Measurements from ENCODE around the gene SCAF11. TPM values are rescaled to one million over a fixed set of nuclear protein-coding genes. Genes with fewer than 3 reads are reported as not detected.
"Not testable (repeated sequence)": the region's sequence is repeated elsewhere in the genome, so short reads cannot be mapped to it uniquely, and the experiment has no call there.

Gene SCAF11
- total RNA-seq (100 to 1,000 TPM; 149 to 184 (median 163) TPM), total RNA-seq (175 to 401 (median 268) reads per million in 29 experiments)
- total RNA-seq (2013), result 197 TPM

DNA sequence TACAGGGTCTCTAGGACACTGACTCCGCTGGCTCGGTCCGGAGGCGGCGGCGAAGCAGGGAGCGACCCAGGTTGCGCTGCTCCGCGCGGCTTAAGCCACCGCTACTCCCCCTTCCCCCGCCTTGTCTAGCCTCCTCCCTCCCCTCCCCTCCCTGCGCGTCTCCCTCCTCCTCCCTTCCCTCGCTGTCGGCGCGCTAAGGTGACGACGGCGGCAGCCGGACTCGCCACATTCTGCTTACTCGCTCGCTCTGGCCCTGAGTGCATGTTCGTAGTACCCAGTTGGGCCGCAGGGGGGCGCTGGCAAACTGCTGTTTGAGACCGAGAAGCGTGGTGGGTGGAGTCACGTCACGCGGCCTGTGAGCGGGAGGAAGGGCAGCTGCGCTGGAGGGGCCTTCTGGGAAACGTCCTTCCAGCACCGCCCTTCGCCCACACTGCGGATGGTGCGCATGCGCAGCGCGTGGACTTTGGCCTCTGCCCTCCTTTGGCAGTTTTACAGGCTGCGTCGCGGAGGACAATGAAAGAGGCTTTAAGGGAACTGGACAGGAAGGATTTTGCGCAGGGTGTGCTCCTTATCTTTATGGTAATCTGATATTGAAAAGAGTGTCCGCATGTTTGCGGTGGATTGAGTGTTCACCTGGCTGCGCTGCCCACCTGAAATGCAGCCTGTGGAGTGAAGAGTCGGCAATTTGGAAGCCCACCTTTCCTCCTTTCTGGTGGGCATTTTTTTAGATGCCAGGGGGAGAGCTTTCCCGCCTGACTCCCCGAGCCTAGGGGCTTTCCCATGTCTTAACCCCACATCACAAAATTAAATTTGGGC is at the start of gene SCAF11:
Gene SCAF11 (minus strand): TSS at position 107 of the 816 bp plus-strand sequence. CDS start 26,407 bp downstream, outside the sequence.
- H3K4me3 Mint-ChIP-seq, result peak within 1 kb of the TSS; percentile 86 to 97 (median 97)
- Histone ChIP-seq H3K27me3 (replicated peaks in 1 of 2; ENCODE audit: control insufficient read depth in 2 of 2, extremely low read depth in 1 of 2, insufficient read depth in 2 of 2, low read length in 1 of 2) (no peaks in the 10 kb centered on the region), H3K4me1 (ENCODE audit: control insufficient read depth in 1 of 2, extremely low read depth in 1 of 2, insufficient read depth in 2 of 2, low read length in 2 of 2) (peaks cover 13 to 26% of the 10 kb centered on the region in 2 experiments), H3K27ac (ENCODE audit: low read length) (peak within 1 kb of the TSS; percentile 99), H3K36me3 (ENCODE audit: control insufficient read depth in 2 of 2, extremely low read depth in 1 of 2, insufficient read depth in 1 of 2, low read length in 1 of 2) (peaks cover 0 to 3% of the 10 kb centered on the region in 2 donors), H3K4me3 (ENCODE audit: control insufficient read depth in 1 of 2, extremely low read depth in 1 of 2, low read length in 1 of 2) (peak within 1 kb of the TSS; percentile 96 to 99), H3K9me3 (no peaks in the 10 kb centered on the region)
- peaks cover 48 to 52% (median 49%) of the 10 kb centered on the region in 3 donors for H3K4me1 Mint-ChIP-seq
- H3K9me3 Mint-ChIP-seq, result no peaks in the 10 kb centered on the region
- DNase-seq, result peak; percentile 100
- peak; percentile 76 to 91 (median 79) for ATAC-seq (replicated peaks in 1 of 4)
- ChIA-PET CTCF (interaction anchor here (0.7 to 1.5 kb wide), 7 partner anchors 10 to 278 kb away, joined by 3 to 6 read pairs (median 5); partner anchors contain the start of gene SLC38A1 (in 1 of the 2)), POLR2A (interaction anchor here (0.5 to 0.7 kb wide), 6 partner anchors 79 to 625 kb away, joined by 3 to 10 read pairs (median 5); no protein-coding TSS in a partner anchor)
- no peaks in the 10 kb centered on the region for H3K27me3 Mint-ChIP-seq
- H3K27ac Mint-ChIP-seq, result peak within 1 kb of the TSS; percentile 98 to 99
- H3K36me3 Mint-ChIP-seq, result peaks cover 17% of the 10 kb centered on the region
- under 1% methylated on average over 47 of the region's 54 CpGs for WGBS (ENCODE audit: insufficient coverage)

- H3K4me1 Mint-ChIP-seq, H3K36me3 Mint-ChIP-seq: not testable (repeated sequence)
- 0% methylated on average over 1 of the region's 4 CpGs for WGBS (ENCODE audit: insufficient coverage)
Measured at GRCh38 chr12:46037066-46037465, 46.7 kb upstream of the SCAF11 start.

DNA sequence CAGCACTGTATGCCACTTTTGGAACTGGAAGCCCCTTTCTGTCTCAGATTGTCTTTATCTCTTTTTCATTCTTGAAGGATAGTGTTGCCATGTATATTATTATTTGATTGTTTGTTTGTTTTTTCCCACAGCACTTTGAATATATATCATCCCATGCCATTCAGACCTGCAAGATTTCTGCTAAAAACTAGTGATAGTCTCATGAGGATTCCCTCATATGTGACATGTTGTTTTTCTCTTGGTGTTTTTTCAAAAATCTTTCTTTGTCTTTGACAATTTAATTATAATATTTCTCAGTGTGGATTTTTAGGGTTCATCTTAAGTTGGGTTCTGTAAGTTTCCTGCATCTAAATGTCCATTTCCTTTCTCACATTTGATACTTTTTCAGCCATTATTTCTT is 36.8 kb upstream of the SCAF11 start:
- Mint-ChIP-seq H3K27ac (no peak overlapping the region), H3K4me1 (no peaks in the 10 kb centered on the region), H3K36me3 (peaks cover 18% of the 10 kb centered on the region), H3K27me3 (peaks cover 5 to 20% of the 10 kb centered on the region in 2 donors), H3K9me3 (peaks cover 18 to 58% (median 43%) of the 10 kb centered on the region in 3 donors), H3K4me3 (no peak overlapping the region)
- no peak overlapping the region for H3K27ac ChIP-seq (ENCODE audit: low read length)
- H3K4me1 ChIP-seq (ENCODE audit: control insufficient read depth in 1 of 2, extremely low read depth in 1 of 2, insufficient read depth in 2 of 2, low read length in 2 of 2), result no peaks in the 10 kb centered on the region
- no peak for DNase-seq
- H3K36me3 ChIP-seq (ENCODE audit: control insufficient read depth in 2 of 2, extremely low read depth in 1 of 2, insufficient read depth in 1 of 2, low read length in 1 of 2), result no peaks in the 10 kb centered on the region
- ATAC-seq (replicated peaks in 1 of 4), result no peak
- peaks cover 0 to 23% of the 10 kb centered on the region in 2 experiments for H3K27me3 ChIP-seq (replicated peaks in 1 of 2; ENCODE audit: control insufficient read depth in 2 of 2, extremely low read depth in 1 of 2, insufficient read depth in 2 of 2, low read length in 1 of 2)
- ChIA-PET CTCF (no interaction called here), POLR2A (no interaction called here)
- no peak overlapping the region for H3K4me3 ChIP-seq (ENCODE audit: control insufficient read depth in 1 of 2, extremely low read depth in 1 of 2, low read length in 1 of 2)
- H3K9me3 ChIP-seq, result peaks cover 3% of the 10 kb centered on the region

More at GRCh38 chr12:46037066-46037465, 46.7 kb upstream of the SCAF11 start:
- H3K9me3 ChIP-seq; H3K27ac Mint-ChIP-seq; POLR2A ChIA-PET; CTCF ChIA-PET; H3K4me1 ChIP-seq (ENCODE audit: control insufficient read depth in 1 of 2, extremely low read depth in 1 of 2, insufficient read depth in 2 of 2, low read length in 2 of 2); H3K27ac ChIP-seq (ENCODE audit: low read length); H3K27me3 ChIP-seq (replicated peaks in 1 of 2; ENCODE audit: control insufficient read depth in 2 of 2, extremely low read depth in 1 of 2, insufficient read depth in 2 of 2, low read length in 1 of 2); ATAC-seq (replicated peaks in 1 of 4); H3K36me3 ChIP-seq (ENCODE audit: control insufficient read depth in 2 of 2, extremely low read depth in 1 of 2, insufficient read depth in 1 of 2, low read length in 1 of 2); DNase-seq; H3K9me3 Mint-ChIP-seq; H3K4me3 ChIP-seq (ENCODE audit: control insufficient read depth in 1 of 2, extremely low read depth in 1 of 2, low read length in 1 of 2); H3K4me3 Mint-ChIP-seq: not testable (repeated sequence)
- H3K27me3 Mint-ChIP-seq, result peaks cover 12 to 26% of the 10 kb centered on the region in 2 donors

- Histone ChIP-seq H3K27ac (ENCODE audit: low read length) (no peak overlapping the region), H3K36me3 (ENCODE audit: control insufficient read depth in 2 of 2, extremely low read depth in 1 of 2, insufficient read depth in 1 of 2, low read length in 1 of 2) (no peaks in the 10 kb centered on the region), H3K4me3 (ENCODE audit: control insufficient read depth in 1 of 2, extremely low read depth in 1 of 2, low read length in 1 of 2) (no peak overlapping the region), H3K27me3 (replicated peaks in 1 of 2; ENCODE audit: control insufficient read depth in 2 of 2, extremely low read depth in 1 of 2, insufficient read depth in 2 of 2, low read length in 1 of 2) (peaks cover 0 to 18% of the 10 kb centered on the region in 2 experiments), H3K4me1 (ENCODE audit: control insufficient read depth in 1 of 2, extremely low read depth in 1 of 2, insufficient read depth in 2 of 2, low read length in 2 of 2) (no peaks in the 10 kb centered on the region), H3K9me3 (peaks cover 3% of the 10 kb centered on the region)
- no peak overlapping the region for H3K27ac Mint-ChIP-seq
- ChIA-PET POLR2A (no interaction called here), CTCF (no interaction called here)
- H3K4me1 Mint-ChIP-seq, result no peaks in the 10 kb centered on the region
- peaks cover 18 to 63% (median 50%) of the 10 kb centered on the region in 3 donors for H3K9me3 Mint-ChIP-seq
- ATAC-seq (replicated peaks in 1 of 4) (no peak), DNase-seq (no peak)
- H3K27me3 Mint-ChIP-seq, result peaks cover 8 to 23% of the 10 kb centered on the region in 2 donors
- no peak overlapping the region for H3K4me3 Mint-ChIP-seq
- 100% methylated on average over 2 of the region's 2 CpGs for WGBS (ENCODE audit: insufficient coverage)
- peaks cover 24% of the 10 kb centered on the region for H3K36me3 Mint-ChIP-seq
Measured at GRCh38 chr12:46024099-46024498, 33.7 kb upstream of the SCAF11 start.

GRCh38 chr12:46020768-46021167 is 30.4 kb upstream of the SCAF11 start:
- POLR2A ChIA-PET, result no interaction called here
- H3K27me3 Mint-ChIP-seq, result peaks cover 8 to 22% of the 10 kb centered on the region in 2 donors
- H3K4me1 Mint-ChIP-seq, result no peaks in the 10 kb centered on the region

DNA sequence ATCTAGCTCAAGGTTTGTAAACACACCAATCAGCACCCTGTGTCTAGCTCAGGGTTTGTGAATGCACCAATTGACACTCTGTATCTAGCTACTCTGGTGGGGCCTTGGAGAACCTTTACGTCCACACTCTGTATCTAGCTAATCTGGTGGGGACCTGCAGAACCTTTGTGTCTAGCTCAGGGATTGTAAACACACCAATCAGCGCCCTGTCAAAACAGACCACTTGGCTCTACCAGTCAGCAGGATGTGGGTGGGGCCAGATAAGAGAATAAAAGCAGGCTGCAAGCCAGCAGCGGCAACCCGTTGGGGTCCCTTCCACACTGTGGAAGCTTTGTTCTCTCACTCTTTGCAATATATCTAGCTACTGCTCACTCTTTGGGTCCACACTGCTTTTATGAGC is 28.3 kb upstream of the SCAF11 start:
- Mint-ChIP-seq H3K27me3 (peaks cover 8 to 16% of the 10 kb centered on the region in 2 donors), H3K9me3 (peaks cover 5 to 20% (median 14%) of the 10 kb centered on the region in 3 donors)
- no CpG with 5 or more reads among the region's 4 CpGs for whole genome bisulfite sequencing (ENCODE audit: insufficient coverage)
- H3K27me3 ChIP-seq (replicated peaks in 1 of 2; ENCODE audit: control insufficient read depth in 2 of 2, extremely low read depth in 1 of 2, insufficient read depth in 2 of 2, low read length in 1 of 2); H3K4me3 Mint-ChIP-seq; H3K27ac ChIP-seq (ENCODE audit: low read length); CTCF ChIA-PET; ATAC-seq (replicated peaks in 1 of 4); POLR2A ChIA-PET; H3K36me3 ChIP-seq (ENCODE audit: control insufficient read depth in 2 of 2, extremely low read depth in 1 of 2, insufficient read depth in 1 of 2, low read length in 1 of 2); H3K4me3 ChIP-seq (ENCODE audit: control insufficient read depth in 1 of 2, extremely low read depth in 1 of 2, low read length in 1 of 2); DNase-seq; H3K4me1 Mint-ChIP-seq; H3K9me3 ChIP-seq; H3K27ac Mint-ChIP-seq; H3K4me1 ChIP-seq (ENCODE audit: control insufficient read depth in 1 of 2, extremely low read depth in 1 of 2, insufficient read depth in 2 of 2, low read length in 2 of 2); H3K36me3 Mint-ChIP-seq: not testable (repeated sequence)

More at GRCh38 chr12:46020768-46021167, 30.4 kb upstream of the SCAF11 start:
- Mint-ChIP-seq H3K27ac (no peak overlapping the region), H3K4me3 (no peak overlapping the region), H3K9me3 (peaks cover 5 to 35% (median 26%) of the 10 kb centered on the region in 3 donors), H3K36me3 (peaks cover 17% of the 10 kb centered on the region)
- Histone ChIP-seq H3K4me1 (ENCODE audit: control insufficient read depth in 1 of 2, extremely low read depth in 1 of 2, insufficient read depth in 2 of 2, low read length in 2 of 2) (no peaks in the 10 kb centered on the region), H3K4me3 (ENCODE audit: control insufficient read depth in 1 of 2, extremely low read depth in 1 of 2, low read length in 1 of 2) (no peak overlapping the region), H3K36me3 (ENCODE audit: control insufficient read depth in 2 of 2, extremely low read depth in 1 of 2, insufficient read depth in 1 of 2, low read length in 1 of 2) (no peaks in the 10 kb centered on the region), H3K9me3 (no peaks in the 10 kb centered on the region), H3K27me3 (replicated peaks in 1 of 2; ENCODE audit: control insufficient read depth in 2 of 2, extremely low read depth in 1 of 2, insufficient read depth in 2 of 2, low read length in 1 of 2) (peaks cover 0 to 20% of the 10 kb centered on the region in 2 experiments), H3K27ac (ENCODE audit: low read length) (no peak overlapping the region)
- DNase-seq (no peak), ATAC-seq (replicated peaks in 1 of 4) (no peak)
- CTCF ChIA-PET, result interaction anchor here in 1 of 2 donors (0.7 kb wide), 1 partner anchor 23 kb away, joined by 4 read pairs; no protein-coding TSS in a partner anchor
